RWPE2 (cell line): Measurements from ENCODE around the gene EBLN2.
A peak's percentile ranks its signal among the peaks of the same experiment; 100 is the strongest.

Experiments
- ATAC-seq: fragments of 200-7000 bp; cut with Tn5 transposase; 3 replicates; pipeline ENCODE4 v1.9.1; 2021; ENCODE audit warnings: low read depth
- DNase-seq: peaks from one replicate; pipeline ENCODE4 v3.0.0-alpha.2; 2020; ENCODE audit warnings: low spot score
- H3K27ac ChIP-seq: fragments of 450-650 bp; 2 replicates; pipeline ENCODE4 v1.5.1; 2017; ENCODE audit warnings: mild to moderate bottlenecking; ENCODE audit not compliant: poor library complexity, severe bottlenecking
- H3K27me3 ChIP-seq: fragments of 250-450 bp; sonication (Bioruptor Pico); 2 replicates; pipeline ENCODE4 v1.5.1; 2021; ENCODE audit warnings: mild to moderate bottlenecking, moderate library complexity; ENCODE audit not compliant: insufficient read depth, poor library complexity, severe bottlenecking
- H3K36me3 ChIP-seq: fragments of 250-450 bp; sonication (Bioruptor Pico); 2 replicates; pipeline ENCODE4 v1.5.1; 2020; ENCODE audit warnings: low read depth, mild to moderate bottlenecking, moderate library complexity
- H3K4me1 ChIP-seq: fragments of 250-450 bp; sonication (Bioruptor Pico); 2 replicates; pipeline ENCODE4 v1.5.1; 2021; ENCODE audit warnings: mild to moderate bottlenecking, moderate library complexity; ENCODE audit not compliant: insufficient read depth, poor library complexity, severe bottlenecking
- H3K4me3 ChIP-seq: fragments of 250-450 bp; sonication (Bioruptor Pico); 2 replicates; pipeline ENCODE4 v1.5.1; 2021; ENCODE audit warnings: mild to moderate bottlenecking, moderate library complexity; ENCODE audit not compliant: severe bottlenecking
- H3K9me3 ChIP-seq: fragments of 250-450 bp; sonication (Bioruptor Pico); 2 replicates; pipeline ENCODE4 v1.5.1; 2021; ENCODE audit warnings: mild to moderate bottlenecking, moderate library complexity; ENCODE audit not compliant: severe bottlenecking
- TF ChIP-seq, protein P1 (sequence below): fragments of 450-650 bp; IDR thresholded peaks from one replicate; pipeline ENCODE4 v1.5.1; 2017; ENCODE audit warnings: mild to moderate bottlenecking, moderate library complexity; ENCODE audit not compliant: poor library complexity, severe bottlenecking

Gene EBLN2

DNA sequence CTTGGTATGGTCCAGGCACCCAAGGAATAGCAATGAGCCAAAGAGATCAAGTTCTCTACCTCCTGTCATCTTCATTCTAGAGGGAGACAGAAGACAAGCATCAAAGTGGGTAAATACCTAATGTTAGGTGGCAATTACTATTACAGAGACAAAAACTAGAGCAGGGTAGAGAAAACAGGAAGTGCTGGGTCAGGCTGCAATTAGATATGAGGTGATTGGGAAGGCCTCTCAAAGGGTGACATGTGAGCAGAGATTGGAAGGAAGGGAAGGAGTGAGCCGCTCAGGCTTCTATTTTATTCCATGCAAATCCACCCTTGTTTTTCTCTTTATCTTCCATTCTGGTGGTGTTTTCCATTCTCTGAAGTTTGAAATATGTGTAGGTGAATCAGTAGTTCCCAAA is 37.4 kb downstream of the EBLN2 start:
- no peak overlapping the region for H3K4me3 ChIP-seq
- ATAC-seq = no peak
- TF ChIP-seq, protein P1, sequence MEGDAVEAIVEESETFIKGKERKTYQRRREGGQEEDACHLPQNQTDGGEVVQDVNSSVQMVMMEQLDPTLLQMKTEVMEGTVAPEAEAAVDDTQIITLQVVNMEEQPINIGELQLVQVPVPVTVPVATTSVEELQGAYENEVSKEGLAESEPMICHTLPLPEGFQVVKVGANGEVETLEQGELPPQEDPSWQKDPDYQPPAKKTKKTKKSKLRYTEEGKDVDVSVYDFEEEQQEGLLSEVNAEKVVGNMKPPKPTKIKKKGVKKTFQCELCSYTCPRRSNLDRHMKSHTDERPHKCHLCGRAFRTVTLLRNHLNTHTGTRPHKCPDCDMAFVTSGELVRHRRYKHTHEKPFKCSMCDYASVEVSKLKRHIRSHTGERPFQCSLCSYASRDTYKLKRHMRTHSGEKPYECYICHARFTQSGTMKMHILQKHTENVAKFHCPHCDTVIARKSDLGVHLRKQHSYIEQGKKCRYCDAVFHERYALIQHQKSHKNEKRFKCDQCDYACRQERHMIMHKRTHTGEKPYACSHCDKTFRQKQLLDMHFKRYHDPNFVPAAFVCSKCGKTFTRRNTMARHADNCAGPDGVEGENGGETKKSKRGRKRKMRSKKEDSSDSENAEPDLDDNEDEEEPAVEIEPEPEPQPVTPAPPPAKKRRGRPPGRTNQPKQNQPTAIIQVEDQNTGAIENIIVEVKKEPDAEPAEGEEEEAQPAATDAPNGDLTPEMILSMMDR = no peak
- H3K4me1 ChIP-seq = no peaks in the 10 kb centered on the region
- H3K27me3 ChIP-seq = no peaks in the 10 kb centered on the region
- no peak for DNase-seq
- H3K9me3 ChIP-seq = no peaks in the 10 kb centered on the region
- no peaks in the 10 kb centered on the region for H3K36me3 ChIP-seq
- no peak overlapping the region for H3K27ac ChIP-seq

DNA sequence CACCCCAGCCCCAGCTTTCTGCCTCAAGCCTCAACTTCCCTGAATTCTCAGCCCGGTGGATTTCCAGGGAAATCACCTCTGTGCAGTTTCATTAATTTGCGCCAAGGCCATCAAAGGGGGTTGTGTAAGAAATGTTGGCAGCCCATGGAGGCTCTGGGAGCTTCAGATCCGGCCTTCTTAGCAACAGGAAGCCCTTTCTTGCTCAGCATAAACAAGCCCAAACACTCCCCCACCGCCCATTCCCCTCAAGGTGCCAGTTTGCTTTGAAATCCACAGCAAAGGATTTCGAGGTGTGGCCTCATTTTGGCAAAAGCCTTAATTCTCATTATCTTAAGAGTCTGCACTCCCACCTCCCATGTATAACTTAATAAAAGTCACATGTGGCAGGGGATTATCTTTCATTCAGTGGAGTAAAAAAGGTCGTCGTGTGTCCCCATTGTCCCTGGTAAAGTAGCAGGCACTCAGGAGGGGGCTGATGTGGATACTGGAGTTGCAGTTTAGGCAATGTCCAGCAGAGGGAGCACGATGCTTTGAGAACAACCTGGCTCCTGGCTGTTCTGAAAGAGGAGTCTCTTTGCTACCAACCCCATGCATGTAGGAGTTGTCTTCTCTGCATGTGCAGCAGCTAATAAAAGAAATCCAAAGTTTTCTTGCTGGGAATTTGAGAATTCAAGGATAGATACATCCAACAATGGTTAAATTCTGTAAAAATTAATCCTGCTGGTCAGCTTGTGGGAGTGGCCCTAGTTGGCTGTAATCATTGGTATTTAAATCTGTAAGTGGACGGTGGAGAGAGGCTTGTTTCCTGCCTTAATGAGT is 39.5 kb downstream of the EBLN2 start:
- no peaks in the 10 kb centered on the region for H3K4me1 ChIP-seq
- H3K4me3 ChIP-seq = no peak overlapping the region
- no peak overlapping the region for H3K27ac ChIP-seq
- TF ChIP-seq, protein P1 = peak; percentile 88
- no peaks in the 10 kb centered on the region for H3K27me3 ChIP-seq
- no peak for DNase-seq
- H3K9me3 ChIP-seq = no peaks in the 10 kb centered on the region
- peak; percentile 79 for ATAC-seq
- no peaks in the 10 kb centered on the region for H3K36me3 ChIP-seq

- H3K36me3 ChIP-seq = no peaks in the 10 kb centered on the region
- ATAC-seq = no peak
Observed at GRCh38 chr3:73101881-73102280, 40.4 kb downstream of the EBLN2 start.

DNA sequence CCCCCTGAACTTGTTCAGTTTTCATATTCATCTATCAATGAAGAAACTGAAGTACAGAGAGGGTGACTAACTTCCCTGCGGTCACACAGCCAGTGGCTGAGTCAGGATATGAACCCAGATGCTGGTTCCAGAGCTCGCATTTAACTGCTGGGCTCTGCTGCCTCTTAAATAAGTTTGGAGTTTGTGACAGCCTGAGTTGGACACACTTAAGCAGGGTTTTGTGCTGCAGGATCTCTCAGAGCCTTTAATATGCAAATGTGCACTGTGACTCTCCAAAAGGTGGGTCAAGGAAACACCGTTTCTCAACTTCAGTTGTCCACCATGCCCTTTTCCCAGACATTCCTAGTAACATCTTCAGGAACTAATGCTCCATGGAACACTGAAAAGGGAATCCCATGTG is 45.8 kb downstream of the EBLN2 start:
- no peak for ATAC-seq
- H3K4me1 ChIP-seq = no peaks in the 10 kb centered on the region
- H3K9me3 ChIP-seq = no peaks in the 10 kb centered on the region
- no peak overlapping the region for H3K4me3 ChIP-seq
- H3K27ac ChIP-seq = no peak overlapping the region
- TF ChIP-seq, protein P1 = no peak
- H3K27me3 ChIP-seq = no peaks in the 10 kb centered on the region
- H3K36me3 ChIP-seq = no peaks in the 10 kb centered on the region
- no peak for DNase-seq

More at GRCh38 chr3:73101881-73102280, 40.4 kb downstream of the EBLN2 start:
- Histone ChIP-seq H3K27me3 (no peaks in the 10 kb centered on the region), H3K27ac (no peak overlapping the region), H3K9me3 (no peaks in the 10 kb centered on the region), H3K4me3 (no peak overlapping the region), H3K4me1 (no peaks in the 10 kb centered on the region)
- DNase-seq = no peak
- TF ChIP-seq, protein P1 = no peak

- H3K4me1 ChIP-seq = no peaks in the 10 kb centered on the region
- no peak for ATAC-seq
- no peaks in the 10 kb centered on the region for H3K27me3 ChIP-seq
- no peak overlapping the region for H3K27ac ChIP-seq
- no peaks in the 10 kb centered on the region for H3K9me3 ChIP-seq
- H3K4me3 ChIP-seq = no peak overlapping the region
- H3K36me3 ChIP-seq = no peaks in the 10 kb centered on the region
- TF ChIP-seq, protein P1 = no peak
- DNase-seq = no peak
Observed at GRCh38 chr3:73107676-73108187, 46.3 kb downstream of the EBLN2 start.
